NT2/D1 (cell line): Measurements from ENCODE around the gene BTAF1.

ENCODE experiments used
- DNase-seq: peaks from one replicate; pipeline ENCODE4 v3.0.0-alpha.2; 2011; ENCODE audit warnings: low read depth, low spot score
- H3K27me3 ChIP-seq: 2 replicates; pipeline ENCODE4 v1.6.0; 2011; ENCODE audit warnings: mild to moderate bottlenecking; ENCODE audit not compliant: insufficient read length, insufficient read depth
- H3K36me3 ChIP-seq: 2 replicates; pipeline ENCODE4 v1.6.1; 2011; ENCODE audit warnings: mild to moderate bottlenecking, low read length, mixed read lengths; ENCODE audit not compliant: insufficient read depth, insufficient read length
- H3K4me1 ChIP-seq: 2 replicates; pipeline ENCODE4 v1.5.1; 2011; ENCODE audit not compliant: insufficient read depth, insufficient read length
- H3K4me3 ChIP-seq: 2 replicates; pipeline ENCODE4 v1.5.1; 2011; ENCODE audit warnings: low read depth; ENCODE audit not compliant: insufficient read length
- H3K9ac ChIP-seq: 2 replicates; pipeline ENCODE4 v1.6.0; 2011; ENCODE audit warnings: low read depth; ENCODE audit not compliant: insufficient read length
- H3K9me3 ChIP-seq: 2 replicates; pipeline ENCODE4 v1.5.1; 2011; ENCODE audit warnings: mild to moderate bottlenecking, low read length; ENCODE audit not compliant: insufficient read depth
- SUZ12 ChIP-seq: IDR thresholded peaks from 2 replicates; pipeline ENCODE4 v1.6.1; 2011; ENCODE audit not compliant: insufficient read length, insufficient read depth; ENCODE audit errors: extremely low read depth
- YY1 ChIP-seq: IDR thresholded peaks from 2 replicates; pipeline ENCODE4 v1.6.1; 2011; ENCODE audit not compliant: insufficient read length, insufficient read depth
- ZNF274 ChIP-seq: IDR thresholded peaks from 2 replicates; pipeline ENCODE4 v1.6.1; 2011; ENCODE audit warnings: mild to moderate bottlenecking, low read depth, low read length

Gene BTAF1

DNA sequence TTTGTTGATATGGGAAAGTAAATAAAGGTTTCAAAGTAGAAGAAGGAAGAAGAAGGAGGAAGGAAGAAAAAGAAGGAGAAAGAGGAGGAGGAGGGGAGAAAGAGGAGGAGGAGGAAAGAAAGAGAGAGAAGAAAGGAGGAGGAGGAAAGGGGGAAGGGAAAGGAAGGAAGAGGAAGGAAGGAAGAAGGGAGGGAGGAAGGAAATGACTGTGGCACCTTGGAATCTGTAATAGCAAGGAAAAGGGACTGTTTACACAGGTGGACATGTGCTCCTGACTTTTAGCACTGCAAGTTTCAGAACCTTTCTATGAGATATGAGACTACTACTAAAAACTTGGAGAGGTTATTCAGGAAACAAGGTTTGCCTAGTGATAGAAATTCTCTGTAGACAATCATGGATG is 153.2 kb downstream of the BTAF1 start:
- H3K9me3 ChIP-seq = no peaks in the 10 kb centered on the region
- H3K9ac ChIP-seq = no peak overlapping the region
- TF ChIP-seq SUZ12 = no peak
- no peak for TF ChIP-seq YY1
- no peak for TF ChIP-seq ZNF274
- DNase-seq = no peak
- H3K4me1 ChIP-seq = no peaks in the 10 kb centered on the region
- H3K36me3 ChIP-seq = no peaks in the 10 kb centered on the region
- no peaks in the 10 kb centered on the region for H3K27me3 ChIP-seq
- H3K4me3 ChIP-seq = no peak overlapping the region

DNA sequence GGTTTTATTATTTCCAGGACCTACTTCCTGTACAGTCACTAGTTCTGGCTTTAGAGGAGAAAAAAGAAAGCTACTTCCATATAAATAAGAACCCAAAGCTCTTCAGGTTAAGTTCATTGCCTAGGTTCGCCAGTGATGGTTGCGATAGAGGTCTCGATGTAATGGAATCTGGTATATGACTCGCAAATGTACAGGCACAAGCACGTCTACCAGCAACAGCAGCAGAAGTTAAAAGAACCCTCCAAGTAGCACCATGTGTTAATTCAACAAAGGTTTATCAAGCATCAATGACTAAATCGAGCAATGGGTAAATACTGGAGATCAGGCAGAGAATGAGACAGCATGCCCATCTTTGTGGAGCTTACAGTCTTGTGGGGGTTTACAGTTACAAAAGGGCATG is 155.4 kb downstream of the BTAF1 start:
- DNase-seq = no peak
- TF ChIP-seq ZNF274 (no peak), SUZ12 (no peak)
- Histone ChIP-seq H3K27me3 (no peaks in the 10 kb centered on the region), H3K4me1 (no peaks in the 10 kb centered on the region), H3K9me3 (no peaks in the 10 kb centered on the region), H3K4me3 (no peak overlapping the region), H3K36me3 (no peaks in the 10 kb centered on the region), H3K9ac (no peak overlapping the region)
